Activated T-cell treated with anti-CD3 and anti-CD28 coated beads, Interleukin-2, amount 50 U/mL, for 4 hours (primary cell): ENCODE data around the gene CHI3L2. TPM values are rescaled to one million over a fixed set of nuclear protein-coding genes. Genes with fewer than 3 reads are reported as not detected.
A peak's percentile ranks its signal among the peaks of the same experiment; 100 is the strongest.

Experiments
- ATAC-seq, 2 donors: fragments of 200-7000 bp; cut with Tn5 transposase; one replicate each; pipeline ENCODE4 v1.10.0; 2021
- DNase-seq: peaks from one replicate; pipeline ENCODE4 v3.0.0-alpha.2; 2020
- H3K27me3 Mint-ChIP-seq: one replicate; pipeline ENCODE4 v1.8.0; 2021; ENCODE audit warnings: low read depth, mixed read lengths
- H3K36me3 Mint-ChIP-seq: one replicate; pipeline ENCODE4 v1.8.0; 2022; ENCODE audit warnings: mixed read lengths; ENCODE audit not compliant: insufficient read depth
- H3K4me1 Mint-ChIP-seq: one replicate; pipeline ENCODE4 v1.8.0; 2021; ENCODE audit warnings: low read depth, mixed read lengths
- H3K4me3 Mint-ChIP-seq: one replicate; pipeline ENCODE4 v1.8.0; 2021; ENCODE audit warnings: mild to moderate bottlenecking, moderate library complexity, mixed read lengths
- H3K9me3 Mint-ChIP-seq: one replicate; pipeline ENCODE4 v1.8.0; 2021; ENCODE audit warnings: mixed read lengths
- total RNA-seq, 3 donors: library from RNA; stranded (reverse); gene quantifications; one replicate each; pipeline ENCODE4 v1.2.1, GENCODE V29; 2021

The CHI3L2 gene
- 1 to 10 TPM; 1.2 to 2.3 (median 1.8) TPM for total RNA-seq

- Mint-ChIP-seq H3K9me3 (no peaks in the 10 kb centered on the region), H3K36me3 (peaks cover 3% of the 10 kb centered on the region), H3K27me3 (no peaks in the 10 kb centered on the region), H3K4me3 (no peak within 1 kb of the TSS), H3K4me1 (peaks cover 89% of the 10 kb centered on the region)
- no peak for DNase-seq
- ATAC-seq, result no peak
Observed at GRCh38 chr1:111227434-111227833, at the start of gene CHI3L2. CHI3L2 (plus strand) TSS chr1:111227713; CDS start chr1:111227730, 17 bp downstream.

GRCh38 chr1:111179968-111180533 lies 47.5 kb upstream of the CHI3L2 start:
- Mint-ChIP-seq H3K36me3 (peaks cover 38% of the 10 kb centered on the region), H3K4me3 (no peak overlapping the region), H3K27me3 (no peaks in the 10 kb centered on the region), H3K4me1 (peaks cover 46% of the 10 kb centered on the region), H3K9me3 (no peaks in the 10 kb centered on the region)
- DNase-seq, result no peak
- ATAC-seq, result no peak

GRCh38 chr1:111182052-111182451 lies 45.5 kb upstream of the CHI3L2 start:
- no peak for DNase-seq
- peaks cover 63% of the 10 kb centered on the region for H3K4me1 Mint-ChIP-seq

GRCh38 chr1:111183308-111184069 lies 44.0 kb upstream of the CHI3L2 start:
- DNase-seq, result no peak
- H3K27me3 Mint-ChIP-seq, result no peaks in the 10 kb centered on the region
- ATAC-seq, result no peak
- no peaks in the 10 kb centered on the region for H3K9me3 Mint-ChIP-seq
- H3K4me1 Mint-ChIP-seq, result peaks cover 76% of the 10 kb centered on the region
- no peak overlapping the region for H3K4me3 Mint-ChIP-seq
- H3K36me3 Mint-ChIP-seq, result peaks cover 59% of the 10 kb centered on the region

More at GRCh38 chr1:111182052-111182451, 45.5 kb upstream of the CHI3L2 start:
- Mint-ChIP-seq H3K9me3 (no peaks in the 10 kb centered on the region), H3K27me3 (no peaks in the 10 kb centered on the region), H3K4me3 (no peak overlapping the region), H3K36me3 (peaks cover 49% of the 10 kb centered on the region)
- ATAC-seq, result no peak

- H3K27me3 Mint-ChIP-seq, result no peaks in the 10 kb centered on the region
- peaks cover 65% of the 10 kb centered on the region for H3K36me3 Mint-ChIP-seq
- H3K4me3 Mint-ChIP-seq, result no peak overlapping the region
- peaks cover 78% of the 10 kb centered on the region for H3K4me1 Mint-ChIP-seq
- DNase-seq (no peak), ATAC-seq (no peak)
- no peaks in the 10 kb centered on the region for H3K9me3 Mint-ChIP-seq
Observed at GRCh38 chr1:111184663-111185062, 42.9 kb upstream of the CHI3L2 start.

- no peaks in the 10 kb centered on the region for H3K27me3 Mint-ChIP-seq
- H3K4me1 Mint-ChIP-seq, result peaks cover 95% of the 10 kb centered on the region
- no peak for DNase-seq
- no peak overlapping the region for H3K4me3 Mint-ChIP-seq
- ATAC-seq, result no peak
- H3K36me3 Mint-ChIP-seq, result peaks cover 92% of the 10 kb centered on the region
- no peaks in the 10 kb centered on the region for H3K9me3 Mint-ChIP-seq
Observed at GRCh38 chr1:111190931-111191451, 36.5 kb upstream of the CHI3L2 start.

GRCh38 chr1:111191496-111191895 lies 36.0 kb upstream of the CHI3L2 start:
- Mint-ChIP-seq H3K4me3 (no peak overlapping the region), H3K36me3 (peaks cover 94% of the 10 kb centered on the region), H3K9me3 (no peaks in the 10 kb centered on the region), H3K4me1 (peaks cover 95% of the 10 kb centered on the region), H3K27me3 (no peaks in the 10 kb centered on the region)
- no peak for ATAC-seq
- no peak for DNase-seq

GRCh38 chr1:111192074-111192473 lies 35.4 kb upstream of the CHI3L2 start:
- ATAC-seq (no peak), DNase-seq (no peak)
- H3K4me3 Mint-ChIP-seq, result no peak overlapping the region
- H3K36me3 Mint-ChIP-seq, result peaks cover 93% of the 10 kb centered on the region
- no peaks in the 10 kb centered on the region for H3K27me3 Mint-ChIP-seq
- H3K9me3 Mint-ChIP-seq, result no peaks in the 10 kb centered on the region
- peaks cover 95% of the 10 kb centered on the region for H3K4me1 Mint-ChIP-seq

GRCh38 chr1:111192658-111193519 lies 34.6 kb upstream of the CHI3L2 start:
- Mint-ChIP-seq H3K4me3 (peak overlapping the region; percentile 39), H3K9me3 (no peaks in the 10 kb centered on the region), H3K27me3 (no peaks in the 10 kb centered on the region), H3K36me3 (peaks cover 94% of the 10 kb centered on the region), H3K4me1 (peaks cover 97% of the 10 kb centered on the region)
- DNase-seq (no peak), ATAC-seq (peak in 1 of 2 donors; percentile 12)

GRCh38 chr1:111193712-111194480 lies 33.6 kb upstream of the CHI3L2 start:
- H3K27me3 Mint-ChIP-seq, result no peaks in the 10 kb centered on the region
- no peaks in the 10 kb centered on the region for H3K9me3 Mint-ChIP-seq
- ATAC-seq, result peak in 1 of 2 donors; percentile 18
- peaks cover 94% of the 10 kb centered on the region for H3K36me3 Mint-ChIP-seq
- peak overlapping the region; percentile 39 for H3K4me3 Mint-ChIP-seq
- no peak for DNase-seq
- peaks cover 89% of the 10 kb centered on the region for H3K4me1 Mint-ChIP-seq

GRCh38 chr1:111195002-111195684 lies 32.4 kb upstream of the CHI3L2 start:
- peaks cover 85% of the 10 kb centered on the region for H3K36me3 Mint-ChIP-seq
- DNase-seq (no peak), ATAC-seq (no peak)
- H3K9me3 Mint-ChIP-seq, result no peaks in the 10 kb centered on the region
- peaks cover 78% of the 10 kb centered on the region for H3K4me1 Mint-ChIP-seq
- no peaks in the 10 kb centered on the region for H3K27me3 Mint-ChIP-seq
- H3K4me3 Mint-ChIP-seq, result peak overlapping the region; percentile 100

- ATAC-seq (no peak), DNase-seq (no peak)
- H3K9me3 Mint-ChIP-seq, result no peaks in the 10 kb centered on the region
- peak overlapping the region; percentile 100 for H3K4me3 Mint-ChIP-seq
- no peaks in the 10 kb centered on the region for H3K27me3 Mint-ChIP-seq
- H3K4me1 Mint-ChIP-seq, result peaks cover 76% of the 10 kb centered on the region
- peaks cover 77% of the 10 kb centered on the region for H3K36me3 Mint-ChIP-seq
Observed at GRCh38 chr1:111196213-111196612, 31.3 kb upstream of the CHI3L2 start.

GRCh38 chr1:111197598-111198284 lies 29.8 kb upstream of the CHI3L2 start:
- no peaks in the 10 kb centered on the region for H3K27me3 Mint-ChIP-seq
- DNase-seq (peak; percentile 52), ATAC-seq (peak; percentile 6 to 53)
- H3K4me1 Mint-ChIP-seq, result peaks cover 75% of the 10 kb centered on the region
- no peaks in the 10 kb centered on the region for H3K9me3 Mint-ChIP-seq
- H3K36me3 Mint-ChIP-seq, result peaks cover 61% of the 10 kb centered on the region
- peak overlapping the region; percentile 100 for H3K4me3 Mint-ChIP-seq
